Kidney (tissue), 14 donors: ENCODE data around the gene SART1. TPM values are rescaled to one million over a fixed set of nuclear protein-coding genes. Genes with fewer than 3 reads are reported as not detected.
A peak's percentile ranks its signal among the peaks of the same experiment; 100 is the strongest.

Experiments
- DNase-seq, 5 donors: peaks; one replicate each; pipeline ENCODE4 v3.0.0-alpha.2; 2013 to 2020
- FAIRE-seq: peaks from 2 replicates; lab custom pipeline; 2012; peaks lifted over from hg19 to GRCh38; lab: Jason Lieb, UNC
- H3K27ac ChIP-seq, 2 donors: one replicate each; pipeline ENCODE4 v1.7.0; 2013; ENCODE audit warnings: low read depth in 2 of 2, low read length in 2 of 2, inconsistent platforms in 1 of 2
- H3K27me3 ChIP-seq: one replicate; pipeline ENCODE4 v1.7.1; 2013; ENCODE audit warnings: low read length, inconsistent platforms; ENCODE audit not compliant: control insufficient read depth, insufficient read depth
- H3K36me3 ChIP-seq, 3 donors: one replicate each; pipeline versions ENCODE4 v1.7.0 to v1.7.1; 2013; ENCODE audit warnings: low read length in 3 of 3, control low read depth in 1 of 3, inconsistent platforms in 1 of 3; ENCODE audit not compliant: insufficient read depth in 3 of 3, control insufficient read depth in 2 of 3
- H3K4me1 ChIP-seq, 3 donors: one replicate each; pipeline versions ENCODE4 v1.7.0 to v1.7.1; 2013; ENCODE audit warnings: low read length in 3 of 3, inconsistent platforms in 1 of 3, low read depth in 1 of 3; ENCODE audit not compliant: control insufficient read depth in 2 of 3, insufficient read depth in 2 of 3
- H3K4me3 ChIP-seq, 3 donors: one replicate each; pipeline versions ENCODE4 v1.7.0 to v1.8.1; 2013; ENCODE audit warnings: low read length in 3 of 3, control low read depth in 1 of 3, inconsistent platforms in 1 of 3
- H3K9ac ChIP-seq, 3 donors: one replicate each; pipeline versions ENCODE4 v1.7.0 to v1.7.1; 2013; ENCODE audit warnings: low read length in 3 of 3, control low read depth in 1 of 3, inconsistent platforms in 1 of 3
- H3K9me3 ChIP-seq, 3 donors: one replicate each; pipeline versions ENCODE4 v1.7.0 to v1.7.1; 2013; ENCODE audit warnings: low read length in 3 of 3, control low read depth in 1 of 3, inconsistent platforms in 1 of 3; ENCODE audit not compliant: control insufficient read depth in 2 of 3, insufficient read depth in 1 of 3
- CTCF ChIP-seq: IDR thresholded peaks from 3 replicates; pipeline ENCODE4 v1.5.1; 2012; ENCODE audit warnings: mild to moderate bottlenecking, moderate library complexity, borderline replicate concordance; ENCODE audit not compliant: insufficient read depth; ENCODE audit errors: extremely low read depth
- intact Hi-C: fragments of 100-400 bp; cut with DNase I; formaldehyde crosslinking; loops from one replicate; pipeline ENCODE4 v1.11.1; 2022
- polyA plus RNA-seq: library from polyadenylated mRNA; stranded (reverse); fragments of 350-450 nt; fragmentation: Illumina TruSeq; extraction: RNeasy Lipid Tissue Mini Kit (QIAGEN cat#74804); gene quantifications from one replicate; pipeline ENCODE4 v1.2.3, GENCODE V29; 2014; ENCODE audit warnings: low read depth, low replicate concordance; ENCODE audit not compliant: insufficient read depth
- total RNA-seq: library from RNA; stranded (reverse); fragmentation: NEBNext Ultra II Directional; extraction: Animal tissue kit (Norgen Biotek cat#: 25700); gene quantifications from one replicate; pipeline ENCODE4 v1.2.1, GENCODE V29; 2021
- donor health status: control.
- donor health status: control.
- donor health status: control.
- donor health status: control.
- donor health status: control.
- donor health status: DM: yes; HTN: yes; CAD: no.
- donor health status: Normal renal cell carcinoma (clear cell type).

Gene SART1
- total and polyA plus RNA-seq, 2 donors from 2014 or later, result 48.6 to 48.7 TPM

DNA sequence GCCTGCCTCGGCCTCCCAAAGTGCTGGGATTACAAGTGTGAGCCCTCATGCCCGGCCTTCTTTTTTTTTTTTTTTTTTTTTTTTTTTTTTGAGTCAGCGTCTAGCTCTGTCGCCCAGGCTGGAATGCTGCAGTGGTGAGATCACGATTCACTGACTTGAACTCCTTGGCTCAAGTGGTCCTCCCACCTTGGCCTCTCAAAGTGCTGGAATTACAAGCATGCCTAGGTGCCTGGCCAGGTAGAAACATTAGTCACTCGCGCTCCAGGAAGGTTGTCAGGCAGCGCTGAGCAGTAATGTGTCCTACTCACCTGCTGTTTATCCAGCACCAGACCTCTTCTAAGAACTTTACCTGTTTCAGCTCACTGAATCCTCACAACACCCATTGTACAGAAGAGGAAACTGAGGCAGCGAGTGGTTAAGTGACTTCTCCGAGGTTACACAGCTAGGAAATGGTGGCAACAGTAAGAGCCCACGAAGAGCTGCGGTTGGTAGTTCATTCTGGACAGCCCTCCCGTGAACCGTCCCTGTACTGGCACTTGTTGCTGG lies 49.8 kb downstream of the SART1 start:
- no peaks in the 10 kb centered on the region for H3K9me3 ChIP-seq
- no peak overlapping the region for H3K27ac ChIP-seq
- H3K4me3 ChIP-seq, result no peak overlapping the region
- H3K36me3 ChIP-seq, result no peaks in the 10 kb centered on the region
- peaks cover 0 to 3% (median 0%) of the 10 kb centered on the region in 3 donors for H3K4me1 ChIP-seq
- no peak overlapping the region for H3K9ac ChIP-seq
- H3K27me3 ChIP-seq, result peaks cover 9% of the 10 kb centered on the region
- FAIRE-seq (no peak), DNase-seq (peak in 4 of 5 donors; percentile 34 to 79 (median 59))
- intact Hi-C loops, result no loop called here
- TF ChIP-seq CTCF, result no peak

DNA sequence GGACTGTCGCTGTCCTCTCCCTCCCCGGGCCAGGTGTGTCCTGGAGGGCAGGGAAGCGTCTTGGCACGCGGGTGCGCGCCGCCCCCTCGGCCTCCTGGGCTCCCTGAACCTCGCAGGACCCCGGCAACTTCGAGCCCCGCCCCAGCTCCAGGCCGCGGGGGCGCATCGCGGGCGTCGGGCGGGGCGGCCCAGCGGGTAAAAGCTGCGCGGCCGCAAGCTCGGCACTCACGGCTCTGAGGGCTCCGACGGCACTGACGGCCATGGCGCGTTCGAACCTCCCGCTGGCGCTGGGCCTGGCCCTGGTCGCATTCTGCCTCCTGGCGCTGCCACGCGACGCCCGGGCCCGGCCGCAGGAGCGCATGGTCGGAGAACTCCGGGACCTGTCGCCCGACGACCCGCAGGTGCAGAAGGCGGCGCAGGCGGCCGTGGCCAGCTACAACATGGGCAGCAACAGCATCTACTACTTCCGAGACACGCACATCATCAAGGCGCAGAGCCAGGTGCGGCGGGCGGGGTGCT lies 50.3 kb downstream of the SART1 start, which contains the start of gene CST6:
Gene CST6 (plus strand): TSS at position 224 of the 519 bp plus-strand sequence. CDS start 37 bp downstream, at position 261.
- no peak within 1 kb of the TSS for H3K4me3 ChIP-seq
- H3K9ac ChIP-seq, result no peak within 1 kb of the TSS
- no peak within 1 kb of the TSS for H3K27ac ChIP-seq
- DNase-seq (peak in 1 of 5 donors; percentile 76), FAIRE-seq (no peak)
- H3K9me3 ChIP-seq, result no peaks in the 10 kb centered on the region
- H3K4me1 ChIP-seq, result peaks cover 0 to 3% (median 0%) of the 10 kb centered on the region in 3 donors
- TF ChIP-seq CTCF, result no peak
- H3K27me3 ChIP-seq, result peaks cover 9% of the 10 kb centered on the region
- intact Hi-C loops, result no loop called here
- no peaks in the 10 kb centered on the region for H3K36me3 ChIP-seq

DNA sequence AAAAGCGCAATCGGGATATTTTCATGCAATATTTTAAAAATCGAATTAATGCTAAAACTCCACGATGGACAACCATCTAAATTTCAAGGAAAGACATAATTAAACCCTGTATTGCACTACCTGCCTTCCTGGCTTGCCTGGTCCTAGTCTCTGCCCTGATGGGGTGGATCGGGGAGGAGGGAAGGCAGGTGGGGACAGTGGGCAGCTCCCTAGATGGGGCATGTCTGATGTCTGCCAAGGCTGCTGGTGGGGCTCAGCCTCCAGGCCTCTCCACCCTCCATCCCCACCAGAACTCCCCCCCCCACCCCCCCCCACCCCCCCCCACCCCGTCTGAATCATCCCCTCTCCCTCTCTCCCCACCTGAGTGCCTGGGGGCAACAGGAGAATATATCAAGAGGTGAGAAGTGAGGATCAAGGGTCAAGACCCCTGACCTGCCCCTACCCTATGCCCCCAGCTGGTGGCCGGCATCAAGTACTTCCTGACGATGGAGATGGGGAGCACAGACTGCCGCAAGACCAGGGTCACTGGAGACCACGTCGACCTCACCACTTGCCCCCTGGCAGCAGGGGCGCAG lies 50.9 kb downstream of the SART1 start:
- Histone ChIP-seq H3K4me3 (no peak overlapping the region), H3K9ac (no peak overlapping the region), H3K9me3 (no peaks in the 10 kb centered on the region), H3K27ac (no peak overlapping the region), H3K4me1 (peaks cover 0 to 3% (median 0%) of the 10 kb centered on the region in 3 donors), H3K27me3 (peaks cover 9% of the 10 kb centered on the region), H3K36me3 (no peaks in the 10 kb centered on the region)
- DNase-seq, result peak in 1 of 5 donors; percentile 64
- TF ChIP-seq CTCF, result no peak
- FAIRE-seq, result no peak
- intact Hi-C loops, result no loop called here
